Breast epithelium (tissue), 4 donors: Measurements from ENCODE around the gene FADS6. TPM values are rescaled to one million over a fixed set of nuclear protein-coding genes. Genes with fewer than 3 reads are reported as not detected.

Source experiments
- DNase-seq, 2 donors: peaks; one replicate each; pipeline ENCODE4 v3.0.0-alpha.2; 2019; ENCODE audit warnings: low spot score in 2 of 2
- H3K27ac ChIP-seq, 2 donors: fragments of 200-600 bp; sonication (generic) in 1 of 2; one replicate each; pipeline ENCODE4 v1.5.1; 2016 to 2019; ENCODE audit warnings: mild to moderate bottlenecking in 1 of 2
- H3K27me3 ChIP-seq, 2 donors: fragments of 200-600 bp; sonication (generic) in 1 of 2; one replicate each; pipeline versions ENCODE4 v1.5.1 to v1.6.0; 2017 to 2019; ENCODE audit warnings: control low read depth in 1 of 2, mild to moderate bottlenecking in 1 of 2
- H3K36me3 ChIP-seq: fragments of 200-600 bp; one replicate; pipeline ENCODE4 v1.5.1; 2019
- H3K4me1 ChIP-seq, 2 donors: fragments of 200-600 bp; sonication (generic); one replicate each; pipeline ENCODE4 v1.5.1; 2016 to 2019; ENCODE audit warnings: control low read depth in 1 of 2
- H3K4me3 ChIP-seq, 3 donors: fragments of 200-600 bp; sonication (generic); 1 replicate in 2 of 3; 2 replicates in 1 of 3; pipeline ENCODE4 v1.5.1; 2016 to 2019; ENCODE audit warnings: mild to moderate bottlenecking in 3 of 3, moderate library complexity in 2 of 3
- H3K9me3 ChIP-seq, 2 donors: fragments of 200-600 bp; sonication (generic) in 1 of 2; one replicate each; pipeline ENCODE4 v1.5.1; 2016 to 2019; ENCODE audit warnings: control low read depth in 1 of 2
- POLR2A ChIP-seq: fragments of 450-650 bp; IDR thresholded peaks from one replicate; pipeline ENCODE4 v1.6.1; 2016; ENCODE audit warnings: antibody characterized with exemption, mild to moderate bottlenecking, moderate library complexity
- POLR2AphosphoS5 ChIP-seq, 3 donors: sonication (generic); formaldehyde crosslinking; IDR thresholded peaks; one replicate each; pipeline ENCODE4 v1.6.1; 2017; ENCODE audit warnings: antibody characterized with exemption in 3 of 3
- intact Hi-C: fragments of 100-400 bp; cut with DNase I; formaldehyde crosslinking; loops from one replicate; pipeline ENCODE4 v1.15.1; 2023; ENCODE audit warnings: low total_unique reads
- total RNA-seq, 3 donors: library from RNA; depleted of rRNA; stranded (reverse); fragments of >200 nt; gene quantifications; one replicate each; pipeline ENCODE4 v1.1.0, GENCODE V29; 2016
- TF ChIP-seq, protein P1 (sequence below), 3 donors: fragments of 450-650 bp; IDR thresholded peaks; one replicate each; pipeline ENCODE4 v1.5.1; 2016 to 2017; ENCODE audit warnings: antibody characterized with exemption in 3 of 3, mild to moderate bottlenecking in 3 of 3, moderate library complexity in 3 of 3

Gene FADS6
- total RNA-seq, 3 donors from 2014 or later: 0.33 to 0.80 TPM; not detected in 1

- TF ChIP-seq POLR2A (no peak), POLR2AphosphoS5 (IDR thresholded peaks at IDR 0.05) (no peak)
- TF ChIP-seq, protein P1, sequence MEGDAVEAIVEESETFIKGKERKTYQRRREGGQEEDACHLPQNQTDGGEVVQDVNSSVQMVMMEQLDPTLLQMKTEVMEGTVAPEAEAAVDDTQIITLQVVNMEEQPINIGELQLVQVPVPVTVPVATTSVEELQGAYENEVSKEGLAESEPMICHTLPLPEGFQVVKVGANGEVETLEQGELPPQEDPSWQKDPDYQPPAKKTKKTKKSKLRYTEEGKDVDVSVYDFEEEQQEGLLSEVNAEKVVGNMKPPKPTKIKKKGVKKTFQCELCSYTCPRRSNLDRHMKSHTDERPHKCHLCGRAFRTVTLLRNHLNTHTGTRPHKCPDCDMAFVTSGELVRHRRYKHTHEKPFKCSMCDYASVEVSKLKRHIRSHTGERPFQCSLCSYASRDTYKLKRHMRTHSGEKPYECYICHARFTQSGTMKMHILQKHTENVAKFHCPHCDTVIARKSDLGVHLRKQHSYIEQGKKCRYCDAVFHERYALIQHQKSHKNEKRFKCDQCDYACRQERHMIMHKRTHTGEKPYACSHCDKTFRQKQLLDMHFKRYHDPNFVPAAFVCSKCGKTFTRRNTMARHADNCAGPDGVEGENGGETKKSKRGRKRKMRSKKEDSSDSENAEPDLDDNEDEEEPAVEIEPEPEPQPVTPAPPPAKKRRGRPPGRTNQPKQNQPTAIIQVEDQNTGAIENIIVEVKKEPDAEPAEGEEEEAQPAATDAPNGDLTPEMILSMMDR (IDR thresholded peaks at IDR 0.05): no peak
- Histone ChIP-seq H3K9me3 (no peaks in the 10 kb centered on the region), H3K36me3 (no peaks in the 10 kb centered on the region), H3K27me3 (peaks cover 0 to 36% of the 10 kb centered on the region in 2 donors), H3K4me1 (peaks cover 8 to 19% of the 10 kb centered on the region in 2 donors), H3K27ac (no peak overlapping the region), H3K4me3 (no peak overlapping the region)
- no peak for DNase-seq
- intact Hi-C loops: no loop called here
Observed at GRCh38 chr17:74920306-74920620, 26.8 kb upstream of the FADS6 start.

- no peak for DNase-seq
- H3K4me1 ChIP-seq: peaks cover 8 to 17% of the 10 kb centered on the region in 2 donors
- H3K27ac ChIP-seq: no peak overlapping the region
- H3K27me3 ChIP-seq: peaks cover 0 to 30% of the 10 kb centered on the region in 2 donors
- no peaks in the 10 kb centered on the region for H3K9me3 ChIP-seq
- H3K4me3 ChIP-seq: no peak overlapping the region
- H3K36me3 ChIP-seq: no peaks in the 10 kb centered on the region
- TF ChIP-seq POLR2AphosphoS5 (IDR thresholded peaks at IDR 0.05) (no peak), POLR2A (no peak)
- TF ChIP-seq, protein P1 (IDR thresholded peaks at IDR 0.05): no peak
- intact Hi-C loops: no loop called here
Observed at GRCh38 chr17:74919440-74920305, 26.2 kb upstream of the FADS6 start.

GRCh38 chr17:74918906-74919305, 25.5 kb upstream of the FADS6 start:
- H3K4me3 ChIP-seq: no peak overlapping the region
- peaks cover 0 to 22% of the 10 kb centered on the region in 2 donors for H3K27me3 ChIP-seq
- TF ChIP-seq, protein P1 (IDR thresholded peaks at IDR 0.05): no peak
- no peak for TF ChIP-seq POLR2AphosphoS5 (IDR thresholded peaks at IDR 0.05)
- no peak for TF ChIP-seq POLR2A
- peaks cover 7 to 11% of the 10 kb centered on the region in 2 donors for H3K4me1 ChIP-seq
- H3K9me3 ChIP-seq: no peaks in the 10 kb centered on the region
- intact Hi-C loops: no loop called here
- H3K36me3 ChIP-seq: no peaks in the 10 kb centered on the region
- H3K27ac ChIP-seq: no peak overlapping the region
- DNase-seq: no peak

DNA sequence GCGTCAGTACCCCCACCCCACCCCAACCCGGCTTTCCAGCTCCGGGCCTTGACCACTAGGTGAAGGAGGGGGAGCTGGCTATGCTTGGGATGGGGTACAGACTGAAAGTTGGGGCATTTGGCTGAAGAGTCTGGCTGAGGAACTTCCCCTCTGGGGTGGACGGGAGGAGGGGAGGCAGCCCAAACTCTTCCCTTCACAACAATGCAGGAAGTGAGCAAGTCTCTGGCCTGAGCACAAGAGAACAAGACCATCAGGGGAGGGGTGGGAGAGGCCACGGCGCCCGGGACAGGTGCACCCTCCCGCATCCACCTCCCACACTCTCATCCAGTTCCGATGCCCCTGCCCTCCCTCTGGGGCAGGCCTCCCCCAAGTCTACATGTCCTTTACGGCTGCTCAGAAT, 24.0 kb upstream of the FADS6 start:
- DNase-seq: no peak
- Histone ChIP-seq H3K9me3 (no peaks in the 10 kb centered on the region), H3K4me3 (no peak overlapping the region), H3K36me3 (no peaks in the 10 kb centered on the region), H3K27ac (no peak overlapping the region), H3K27me3 (peaks cover 0 to 7% of the 10 kb centered on the region in 2 donors), H3K4me1 (no peaks in the 10 kb centered on the region)
- intact Hi-C loops: no loop called here
- TF ChIP-seq POLR2AphosphoS5 (IDR thresholded peaks at IDR 0.05) (no peak), POLR2A (no peak)
- TF ChIP-seq, protein P1 (IDR thresholded peaks at IDR 0.05): no peak

DNA sequence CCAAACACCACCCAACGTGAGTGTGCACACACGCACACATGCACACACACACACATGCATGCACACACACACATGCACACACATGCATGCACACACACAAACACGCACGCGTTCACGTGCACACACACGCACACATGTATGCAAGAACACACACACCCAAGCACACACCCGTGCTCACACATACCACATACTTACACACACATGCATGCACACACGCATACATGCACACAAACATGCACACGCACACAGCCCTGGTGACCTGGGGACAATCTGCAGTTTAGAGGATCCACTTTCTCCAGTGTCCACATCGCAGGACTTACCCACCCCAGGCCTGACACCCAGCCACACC, 23.4 kb upstream of the FADS6 start:
- H3K27ac ChIP-seq: no peak overlapping the region
- TF ChIP-seq POLR2A (no peak), POLR2AphosphoS5 (IDR thresholded peaks at IDR 0.05) (no peak)
- TF ChIP-seq, protein P1 (IDR thresholded peaks at IDR 0.05): no peak
- no peaks in the 10 kb centered on the region for H3K4me1 ChIP-seq
- H3K36me3 ChIP-seq: no peaks in the 10 kb centered on the region
- intact Hi-C loops: no loop called here
- peaks cover 0 to 1% of the 10 kb centered on the region in 2 donors for H3K27me3 ChIP-seq
- no peaks in the 10 kb centered on the region for H3K9me3 ChIP-seq
- H3K4me3 ChIP-seq: no peak overlapping the region
- DNase-seq: no peak
